GM19452 (cell line): ENCODE measurements around the gene DSN1.

Experiments
- ATAC-seq: cut with Tn5 transposase; IDR thresholded peaks from one replicate; pipeline ENCODE4 v1.9.1; 2021; ENCODE audit not compliant: unreplicated experiment

Gene DSN1

DNA sequence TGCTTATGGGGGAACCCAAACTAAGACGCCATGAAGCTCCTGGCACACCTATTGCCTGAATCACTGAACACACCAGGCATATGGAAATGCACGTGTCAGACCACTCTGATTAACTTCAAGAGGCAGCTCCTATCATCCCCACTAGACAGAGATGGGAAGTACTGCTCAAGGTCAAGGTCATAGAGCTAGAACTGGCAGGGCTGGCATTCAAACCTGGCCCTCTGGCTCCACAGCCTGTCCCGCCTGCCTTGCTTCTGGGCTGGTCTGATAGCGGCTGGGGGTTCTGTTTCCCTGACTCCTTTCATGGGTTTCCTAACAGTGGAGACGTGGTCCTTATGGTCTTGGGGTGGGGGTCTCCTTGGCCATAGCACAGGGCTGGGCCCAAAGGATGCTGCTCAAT is 22.6 kb upstream of the DSN1 start:
- no peak for ATAC-seq

GRCh38 chr20:36795691-36796090 is 22.1 kb upstream of the DSN1 start:
- ATAC-seq = no peak

- ATAC-seq = no peak
These were observed 20.5 kb upstream of the DSN1 start for GRCh38 chr20:36794116-36794474.

GRCh38 chr20:36793294-36794115 is 19.9 kb upstream of the DSN1 start:
- no peak for ATAC-seq

DNA sequence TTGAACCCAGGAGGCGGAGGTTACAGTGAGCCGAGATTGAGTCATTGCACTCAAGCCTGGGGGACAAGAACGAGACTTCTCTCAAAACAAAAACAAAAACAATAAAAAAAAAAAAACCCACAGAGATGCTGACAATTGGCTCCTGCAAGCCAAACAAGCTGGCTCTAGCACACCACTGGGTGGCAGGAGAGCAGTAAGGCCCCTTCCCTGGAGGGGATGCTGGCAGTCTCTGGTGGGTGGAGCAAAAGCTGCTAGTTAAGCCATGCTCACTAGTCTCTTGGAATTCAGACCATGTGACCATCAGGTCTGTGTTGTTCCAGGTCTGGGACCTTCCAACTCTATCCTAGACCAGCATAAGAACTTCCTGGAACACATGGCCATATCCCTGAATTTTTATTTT is 18.9 kb upstream of the DSN1 start:
- ATAC-seq = no peak

GRCh38 chr20:36791862-36792261 is 18.3 kb upstream of the DSN1 start:
- ATAC-seq = no peak

- ATAC-seq = no peak
These were observed 13.1 kb upstream of the DSN1 start for GRCh38 chr20:36786663-36787062.

DNA sequence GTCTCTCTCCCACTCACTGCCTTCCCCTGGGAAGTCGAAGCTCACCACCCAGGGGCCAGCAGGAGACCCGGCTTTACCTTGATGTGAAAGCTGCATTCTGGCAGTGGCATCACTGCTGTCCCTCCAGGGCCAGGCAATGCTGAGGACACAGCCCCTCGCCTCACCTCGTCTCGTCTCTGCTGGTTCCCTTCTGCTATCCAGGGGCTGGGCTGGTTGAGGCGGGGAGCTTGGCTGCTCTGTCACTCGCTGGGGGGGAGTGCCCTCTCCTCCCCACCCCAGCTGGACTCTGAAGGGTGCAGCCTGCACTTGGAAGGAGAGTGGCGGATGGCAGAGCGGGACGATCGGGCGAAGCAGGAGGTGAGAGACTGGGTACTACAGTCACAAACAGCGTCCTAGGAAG is 12.7 kb upstream of the DSN1 start:
- ATAC-seq = no peak

DNA sequence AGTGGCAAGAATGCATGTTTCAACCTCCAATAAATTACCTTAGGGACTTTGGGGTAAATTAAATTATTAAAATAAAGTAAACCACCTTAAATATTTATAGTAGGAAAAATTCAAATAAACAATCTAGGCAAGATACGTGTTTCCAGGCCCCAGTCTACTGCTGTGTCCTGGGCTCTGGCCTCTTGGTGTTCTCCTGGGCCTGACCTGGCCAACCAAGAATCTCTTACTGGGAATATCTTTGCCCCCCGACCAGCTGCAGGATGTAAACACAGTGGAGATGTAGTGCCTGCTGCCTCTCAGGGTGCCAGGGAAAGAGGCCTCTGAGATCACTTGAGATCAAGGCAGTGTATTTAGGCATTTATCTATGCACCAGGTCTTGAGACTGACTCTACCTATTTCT is 11.7 kb upstream of the DSN1 start:
- no peak for ATAC-seq

GRCh38 chr20:36784900-36785299 is 11.3 kb upstream of the DSN1 start:
- no peak for ATAC-seq

DNA sequence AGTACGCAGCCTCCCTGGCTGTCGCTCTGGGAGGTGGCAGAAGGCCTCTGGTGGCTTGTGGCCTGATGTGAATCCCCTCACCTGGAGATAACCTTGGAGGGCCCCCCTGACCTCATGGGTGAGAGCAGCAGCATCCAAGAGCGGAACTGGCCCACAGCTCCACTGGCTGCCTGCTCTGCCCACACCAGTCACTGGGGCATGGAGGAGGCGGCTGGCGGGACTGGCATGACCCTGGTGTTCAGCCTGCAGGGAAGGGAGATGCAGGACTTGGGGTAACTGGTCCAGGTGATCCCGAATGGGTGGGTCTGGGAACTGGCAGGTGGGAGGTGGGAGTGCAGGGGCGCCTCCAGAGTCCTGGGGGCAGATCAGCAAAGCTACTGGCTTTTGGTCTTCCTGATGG is 10.6 kb upstream of the DSN1 start:
- no peak for ATAC-seq

DNA sequence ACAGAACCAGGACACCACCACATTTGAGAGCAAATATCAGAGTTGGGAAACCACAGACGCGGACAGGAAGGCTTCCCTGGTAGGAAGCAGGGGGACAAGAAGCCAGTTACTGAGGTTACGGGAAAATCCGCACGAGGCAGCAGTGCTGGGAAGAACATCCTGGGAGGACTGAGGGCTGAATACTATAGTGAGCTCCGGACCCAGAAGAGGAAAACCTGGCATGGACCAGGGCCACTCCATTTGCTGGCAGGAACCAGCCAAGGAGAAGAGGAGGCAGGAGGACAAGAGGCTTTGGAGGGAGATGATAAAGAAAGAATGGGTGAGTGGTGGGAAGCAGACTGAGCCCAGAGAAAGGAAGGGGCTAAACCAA is 6.1 kb upstream of the DSN1 start:
- no peak for ATAC-seq

DNA sequence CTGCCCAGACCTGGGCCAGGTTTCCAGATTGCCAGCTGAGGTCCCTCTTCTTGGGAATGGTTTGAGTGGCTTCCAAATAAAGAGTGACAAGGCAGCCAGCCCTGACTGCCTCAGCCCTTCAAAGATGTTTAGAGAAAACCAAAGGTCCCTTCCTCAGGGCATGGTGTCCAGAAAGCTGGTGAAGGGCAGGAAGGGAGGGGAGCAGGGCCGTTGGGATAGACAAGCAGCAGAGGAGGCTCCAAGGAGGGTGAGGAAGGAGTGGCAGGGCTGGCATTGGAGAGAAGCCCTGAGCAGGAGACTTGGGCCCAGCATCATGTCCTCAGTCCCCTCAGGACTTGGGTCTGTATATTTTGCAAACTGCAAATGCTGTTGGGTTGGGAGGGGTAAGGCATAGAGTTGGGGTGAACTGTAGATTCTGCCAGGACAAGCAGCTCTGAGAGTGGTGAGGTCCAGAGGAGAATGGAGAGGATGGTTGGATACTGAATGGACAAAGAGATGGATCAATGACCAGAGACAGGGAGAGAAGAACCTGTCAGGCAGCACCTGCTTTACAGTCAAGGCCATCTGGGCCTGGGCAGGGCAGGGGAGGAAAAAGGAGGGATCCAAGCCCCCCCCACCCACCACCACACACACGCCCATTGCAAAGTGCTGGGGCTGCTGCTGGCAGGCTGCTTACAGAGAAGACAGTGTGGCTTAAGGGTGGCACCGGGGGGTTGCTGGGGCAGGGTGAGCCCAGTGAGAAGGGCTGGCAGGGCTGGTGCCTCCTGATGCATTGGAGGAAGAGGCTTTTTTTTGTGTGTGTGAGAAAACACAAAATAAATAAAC is 5.5 kb upstream of the DSN1 start:
- no peak for ATAC-seq

- no peak for ATAC-seq
These were observed 4.0 kb upstream of the DSN1 start for GRCh38 chr20:36777576-36777975.

- ATAC-seq = no peak
These were observed 3.6 kb upstream of the DSN1 start for GRCh38 chr20:36777167-36777566.

GRCh38 chr20:36775826-36776225 is 2.3 kb upstream of the DSN1 start:
- ATAC-seq = no peak

GRCh38 chr20:36775196-36775595 is 1.6 kb upstream of the DSN1 start:
- ATAC-seq = no peak

- ATAC-seq = peak; percentile 7
These were observed 411 bp downstream of the DSN1 start for GRCh38 chr20:36773107-36773596.

- no peak for ATAC-seq
These were observed 2.9 kb downstream of the DSN1 start for GRCh38 chr20:36770680-36771079.

DNA sequence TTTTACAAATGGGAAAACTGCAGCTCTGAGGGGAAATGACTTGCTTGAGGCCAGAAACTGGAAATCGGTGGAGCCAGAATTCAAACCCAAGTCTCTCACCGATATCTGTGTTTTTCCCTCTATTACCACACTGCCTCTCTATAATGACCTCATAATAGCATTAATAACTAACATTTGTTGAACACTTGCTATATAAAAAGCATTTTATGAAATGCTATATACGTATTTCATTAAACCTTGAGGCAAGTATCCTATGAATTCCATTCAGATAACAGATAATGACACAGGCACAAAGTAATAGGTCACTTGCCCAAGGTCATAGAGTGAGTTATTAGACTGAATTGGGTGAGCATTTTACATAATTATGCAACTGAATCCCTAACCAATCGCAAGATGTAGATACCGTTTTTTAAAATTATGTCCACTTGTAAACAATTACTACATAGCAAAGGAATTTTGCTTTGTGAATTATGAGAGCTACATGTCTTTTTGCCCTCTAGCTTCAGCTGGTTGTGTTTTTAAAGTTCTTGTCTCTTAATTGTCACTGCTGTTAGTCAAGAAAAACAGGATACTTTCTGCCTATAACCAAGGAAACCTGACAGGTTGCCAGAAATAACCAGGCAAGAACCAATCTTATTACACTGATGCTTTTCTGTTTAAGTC is 4.7 kb downstream of the DSN1 start:
- no peak for ATAC-seq

GRCh38 chr20:36761125-36761524 is 12.4 kb downstream of the DSN1 start:
- ATAC-seq = no peak

- no peak for ATAC-seq
These were observed 12.9 kb downstream of the DSN1 start for GRCh38 chr20:36760647-36761046.
